Omental fat pad (tissue), 4 donors: ENCODE measurements around the gene LTB4R2. TPM values are rescaled to one million over a fixed set of nuclear protein-coding genes. Genes with fewer than 3 reads are reported as not detected.

Source experiments
- ATAC-seq: fragments of 150-250 bp; one replicate; pipeline ENCODE4 v1.9.1; 2016; ENCODE audit warnings: mild to moderate bottlenecking, moderate library complexity; ENCODE audit not compliant: low FRiP score
- DNase-seq: peaks from one replicate; pipeline ENCODE4 v3.0.0-alpha.2; 2019; ENCODE audit warnings: low spot score
- CTCF ChIP-seq, 3 donors: fragments of 450-650 bp; IDR thresholded peaks; one replicate each; pipeline ENCODE4 v1.5.1; 2016 to 2017; ENCODE audit warnings: antibody characterized with exemption in 3 of 3, mild to moderate bottlenecking in 3 of 3, moderate library complexity in 2 of 3
- small RNA-seq: library from RNA; depleted of rRNA; stranded (forward); fragments of <200 nt; gene quantifications from one replicate; pipeline ENCODE3, GENCODE V24; 2016
- total RNA-seq, 4 donors: library from RNA; depleted of rRNA; stranded (reverse); fragments of >200 nt; gene quantifications; one replicate each; pipeline ENCODE4 v1.1.0, GENCODE V29; 2016

LTB4R2 gene
- total RNA-seq, 4 donors from 2014 or later = 4.7 to 9.0 (median 7.9) TPM

GRCh38 chr14:24355009-24355408 lies 45.1 kb downstream of the LTB4R2 start:
- no peak for ATAC-seq
- no peak for TF ChIP-seq CTCF (IDR thresholded peaks at IDR 0.05)
- DNase-seq = no peak

GRCh38 chr14:24356208-24356607 lies 46.3 kb downstream of the LTB4R2 start:
- no peak for DNase-seq
- ATAC-seq = no peak
- TF ChIP-seq CTCF (IDR thresholded peaks at IDR 0.05) = no peak

- DNase-seq (no peak), ATAC-seq (no peak)
- TF ChIP-seq CTCF (IDR thresholded peaks at IDR 0.05) = no peak
These were observed 50.3 kb downstream of the LTB4R2 start for GRCh38 chr14:24360281-24360680.

GRCh38 chr14:24361326-24361725 lies 51.4 kb downstream of the LTB4R2 start:
- DNase-seq (no peak), ATAC-seq (no peak)
- TF ChIP-seq CTCF (IDR thresholded peaks at IDR 0.05) = no peak

Small RNAs within 50 kb of the gene (small RNA-seq; reads per million reads assigned to genes)
- not detected for gene RF00026

Other genes starting within 250 kb of the LTB4R2 start
- not detected for gene CPNE6, start 238.6 kb upstream of the LTB4R2 start, total RNA-seq
- 10 to 100 TPM; 33.6 to 53.4 (median 42.9) TPM for gene PCK2, start 215.8 kb upstream of the LTB4R2 start, total RNA-seq
- gene DCAF11, start 195.4 kb upstream of the LTB4R2 start, total RNA-seq = 10 to 100 TPM; 50.1 to 76.0 (median 54.4) TPM
- 1 to 10 TPM in 3 of 4 donors, under 1 TPM in 1; 0.94 to 4.3 (median 1.3) TPM for gene NRL, start 195.2 kb upstream of the LTB4R2 start, total RNA-seq
- gene FITM1, start 179.5 kb upstream of the LTB4R2 start, total RNA-seq = 1 to 10 TPM in 2 of 4 donors, under 1 TPM in 1, not detected in 1; 0.96 to 2.8 (median 1.2) TPM
- gene PSME1, start 173.9 kb upstream of the LTB4R2 start, total RNA-seq = 100 to 1,000 TPM in 1 of 4 donors, 10 to 100 TPM in 3; 89.1 to 158 (median 96.8) TPM
- 10 to 100 TPM in 2 of 4 donors, 1 to 10 TPM in 2; 6.3 to 15.3 (median 10.0) TPM for gene EMC9, start 168.5 kb upstream of the LTB4R2 start, total RNA-seq
- gene PSME2, start 163.5 kb upstream of the LTB4R2 start, total RNA-seq = 10 to 100 TPM; 32.8 to 86.4 (median 70.3) TPM
- gene RNF31, start 162.6 kb upstream of the LTB4R2 start, total RNA-seq = 10 to 100 TPM; 26.6 to 64.2 (median 37.8) TPM
- gene IRF9, start 148.9 kb upstream of the LTB4R2 start, total RNA-seq = 100 to 1,000 TPM in 1 of 4 donors, 10 to 100 TPM in 3; 39.4 to 126 (median 66.3) TPM
- gene REC8, start 138.1 kb upstream of the LTB4R2 start, total RNA-seq = 10 to 100 TPM in 3 of 4 donors, 1 to 10 TPM in 1; 6.7 to 31.4 (median 16.3) TPM
- 100 to 1,000 TPM in 1 of 4 donors, 10 to 100 TPM in 3; 24.1 to 108 (median 34.4) TPM for gene IPO4, start 121.3 kb upstream of the LTB4R2 start, total RNA-seq
- 10 to 100 TPM; 54.9 to 65.5 (median 60.9) TPM for gene TM9SF1, start 114.7 kb upstream of the LTB4R2 start, total RNA-seq
- gene TSSK4, start 104.4 kb upstream of the LTB4R2 start, total RNA-seq = under 1 TPM in 2 of 4 donors, not detected in 2; 0.36 to 0.46 TPM
- 10 to 100 TPM; 51.8 to 82.7 (median 64.7) TPM for gene CHMP4A, start 96.7 kb upstream of the LTB4R2 start, total RNA-seq
- 10 to 100 TPM in 3 of 4 donors, 1 to 10 TPM in 1; 9.0 to 18.1 (median 12.5) TPM for gene MDP1, start 94.1 kb upstream of the LTB4R2 start, total RNA-seq
- 100 to 1,000 TPM in 3 of 4 donors, 10 to 100 TPM in 1; 98.4 to 184 (median 126) TPM for gene NEDD8, start 77.8 kb upstream of the LTB4R2 start, total RNA-seq
- 10 to 100 TPM; 36.3 to 69.0 (median 47.0) TPM for gene GMPR2, start 77.2 kb upstream of the LTB4R2 start, total RNA-seq
- gene TINF2, start 67.5 kb upstream of the LTB4R2 start, total RNA-seq = 10 to 100 TPM; 46.1 to 80.1 (median 63.6) TPM
- 100 to 1,000 TPM in 2 of 4 donors, 10 to 100 TPM in 1, 1 to 10 TPM in 1; 2.0 to 114 (median 79.1) TPM for gene TGM1, start 47.0 kb upstream of the LTB4R2 start, total RNA-seq
- 10 to 100 TPM; 20.7 to 30.9 (median 25.0) TPM for gene RABGGTA, start 38.5 kb upstream of the LTB4R2 start, total RNA-seq
- 10 to 100 TPM; 14.3 to 42.5 (median 23.7) TPM for gene DHRS1, start 10.4 kb upstream of the LTB4R2 start, total RNA-seq
- 10 to 100 TPM; 13.9 to 22.2 (median 17.8) TPM for gene NOP9, start 10.3 kb upstream of the LTB4R2 start, total RNA-seq
- 10 to 100 TPM in 3 of 4 donors, 1 to 10 TPM in 1; 9.1 to 23.8 (median 14.3) TPM for gene CIDEB, start 2.2 kb upstream of the LTB4R2 start, total RNA-seq
- 10 to 100 TPM in 3 of 4 donors, 1 to 10 TPM in 1; 5.0 to 16.7 (median 12.6) TPM for gene LTB4R, start 1.4 kb downstream of the LTB4R2 start, total RNA-seq
- 100 to 1,000 TPM in 1 of 4 donors, 10 to 100 TPM in 2, 1 to 10 TPM in 1; 9.7 to 144 (median 45.6) TPM for gene ADCY4, start 24.9 kb downstream of the LTB4R2 start, total RNA-seq
- 10 to 100 TPM in 2 of 4 donors, 1 to 10 TPM in 2; 9.0 to 18.0 (median 13.2) TPM for gene RIPK3, start 29.9 kb downstream of the LTB4R2 start, total RNA-seq
- 10 to 100 TPM in 3 of 4 donors, 1 to 10 TPM in 1; 9.2 to 53.3 (median 23.3) TPM for gene NFATC4, start 58.0 kb downstream of the LTB4R2 start, total RNA-seq
- 10 to 100 TPM in 3 of 4 donors, 1 to 10 TPM in 1; 4.6 to 24.9 (median 13.0) TPM for gene NYNRIN, start 88.9 kb downstream of the LTB4R2 start, total RNA-seq
- gene CBLN3, start 119.5 kb downstream of the LTB4R2 start, total RNA-seq = 1 to 10 TPM; 1.2 to 4.4 (median 2.8) TPM
- 10 to 100 TPM; 32.1 to 77.1 (median 43.5) TPM for gene KHNYN, start 119.8 kb downstream of the LTB4R2 start, total RNA-seq
- 10 to 100 TPM; 28.4 to 35.9 (median 31.8) TPM for gene SDR39U1, start 132.6 kb downstream of the LTB4R2 start, total RNA-seq
- 1 to 10 TPM in 1 of 4 donors, under 1 TPM in 1, not detected in 2; 0.84 to 1.4 TPM for gene CMA1, start 198.1 kb downstream of the LTB4R2 start, total RNA-seq